ENCODE data around the gene CNTNAP2.
"Not testable (repeated sequence)": the region's sequence is repeated elsewhere in the genome, so short reads cannot be mapped to it uniquely, and the experiment has no call there.

Gene CNTNAP2

GRCh38 chr7:147106746-147107145, 990.1 kb downstream of the CNTNAP2 start:
- DNase-seq (ENCODE audit: low spot score) = no peak

DNA sequence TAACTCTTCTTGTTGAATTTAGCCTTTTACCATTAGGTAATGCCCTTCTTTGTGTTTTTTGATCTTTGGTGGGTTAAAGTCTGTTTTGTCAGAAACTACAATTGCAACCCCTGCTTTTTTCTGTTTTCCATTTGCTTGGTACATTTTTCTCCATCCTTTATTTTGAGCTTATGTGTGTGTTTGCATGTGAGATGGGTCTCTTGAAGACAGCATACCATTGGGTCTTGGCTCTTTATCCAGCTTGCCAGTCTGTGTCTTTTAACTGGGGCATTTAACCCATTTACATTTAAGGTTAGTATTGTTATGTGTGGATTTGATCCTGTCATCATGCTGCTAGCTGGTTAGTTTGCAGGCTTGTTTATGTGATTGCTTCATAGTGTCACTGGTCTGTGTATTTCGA, 997.9 kb downstream of the CNTNAP2 start:
- DNase-seq (ENCODE audit: low spot score) = not testable (repeated sequence)

- DNase-seq (ENCODE audit: low spot score) = no peak
Measured at GRCh38 chr7:147136352-147136751, 1019.8 kb downstream of the CNTNAP2 start.

- no peak for DNase-seq (ENCODE audit: low spot score)
Measured at GRCh38 chr7:147145194-147145593, 1028.6 kb downstream of the CNTNAP2 start.

DNA sequence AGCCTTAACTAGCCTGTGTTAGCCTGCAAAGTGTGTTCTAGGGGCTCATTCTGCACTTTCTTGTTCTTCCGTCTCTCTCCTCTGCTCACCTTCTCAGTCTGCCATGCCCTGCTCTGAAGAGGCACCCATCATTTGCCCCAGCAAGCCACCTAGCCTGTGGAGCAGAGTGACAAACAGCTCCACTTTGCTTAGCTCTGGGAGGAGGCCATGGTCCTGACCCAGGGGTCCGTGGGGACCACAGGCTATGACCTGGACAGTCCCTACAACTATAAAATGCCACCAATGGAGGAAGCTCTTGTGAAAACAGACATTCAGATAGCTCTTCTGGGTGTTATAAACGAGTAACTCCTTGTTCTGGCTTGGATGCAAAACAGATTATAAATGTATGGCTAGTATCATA, 1029.6 kb downstream of the CNTNAP2 start:
- DNase-seq (ENCODE audit: low spot score) = no peak

GRCh38 chr7:147151661-147152060, 1035.1 kb downstream of the CNTNAP2 start:
- no peak for DNase-seq (ENCODE audit: low spot score)

- no peak for DNase-seq (ENCODE audit: low spot score)
Measured at GRCh38 chr7:147153571-147153970, 1037.0 kb downstream of the CNTNAP2 start.

GRCh38 chr7:147161405-147161804, 1044.8 kb downstream of the CNTNAP2 start:
- no peak for DNase-seq (ENCODE audit: low spot score)

- peak; percentile 13 for DNase-seq (ENCODE audit: low spot score)
Measured at GRCh38 chr7:147170341-147171012, 1053.9 kb downstream of the CNTNAP2 start.

- peak; percentile 2 for DNase-seq (ENCODE audit: low spot score)
Measured at GRCh38 chr7:147171013-147171391, 1054.4 kb downstream of the CNTNAP2 start.

- DNase-seq (ENCODE audit: low spot score) = no peak
Measured at GRCh38 chr7:147173883-147174282, 1057.3 kb downstream of the CNTNAP2 start.

DNA sequence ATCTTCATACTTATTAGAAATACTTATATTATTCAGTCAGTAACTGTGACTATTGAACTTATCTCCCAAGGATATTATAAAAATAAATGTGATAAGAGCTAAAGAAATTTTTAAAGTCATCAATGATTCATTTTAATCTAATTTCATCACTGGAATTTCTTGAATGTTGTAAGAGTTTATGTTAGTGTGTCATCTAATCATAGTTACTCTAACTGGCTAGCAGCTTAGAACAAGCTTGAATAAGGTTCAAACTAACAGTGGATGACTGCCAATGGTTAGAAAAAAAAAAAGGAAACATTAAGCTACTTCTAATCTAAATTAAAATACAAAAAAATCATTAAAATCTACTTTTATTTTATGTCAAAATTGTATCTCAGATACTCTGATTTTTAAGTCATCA, 1066.3 kb downstream of the CNTNAP2 start:
- DNase-seq (ENCODE audit: low spot score) = peak; percentile 38

GRCh38 chr7:147183276-147183675, 1066.7 kb downstream of the CNTNAP2 start:
- no peak for DNase-seq (ENCODE audit: low spot score)

- DNase-seq (ENCODE audit: low spot score) = no peak
Measured at GRCh38 chr7:147188467-147188866, 1071.9 kb downstream of the CNTNAP2 start.

DNA sequence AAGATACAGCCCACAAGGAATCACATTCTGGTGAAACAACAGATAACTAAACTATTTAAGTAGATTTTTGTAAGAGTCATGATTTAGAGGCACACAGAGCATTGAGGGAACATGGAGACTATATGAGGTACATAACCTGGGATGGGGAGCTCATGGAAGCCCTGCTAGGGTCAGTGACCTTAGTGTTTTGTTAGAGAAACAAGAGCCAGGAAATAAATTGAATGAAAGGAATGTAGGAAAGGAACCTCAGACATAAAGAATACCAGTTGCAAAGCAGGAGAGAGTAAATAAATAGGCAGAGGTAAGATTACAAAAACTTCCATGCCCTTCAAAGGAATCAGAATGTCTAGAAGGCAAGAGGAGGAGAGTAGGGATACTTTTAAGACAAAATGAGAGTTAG, 1076.9 kb downstream of the CNTNAP2 start:
- no peak for DNase-seq (ENCODE audit: low spot score)

DNA sequence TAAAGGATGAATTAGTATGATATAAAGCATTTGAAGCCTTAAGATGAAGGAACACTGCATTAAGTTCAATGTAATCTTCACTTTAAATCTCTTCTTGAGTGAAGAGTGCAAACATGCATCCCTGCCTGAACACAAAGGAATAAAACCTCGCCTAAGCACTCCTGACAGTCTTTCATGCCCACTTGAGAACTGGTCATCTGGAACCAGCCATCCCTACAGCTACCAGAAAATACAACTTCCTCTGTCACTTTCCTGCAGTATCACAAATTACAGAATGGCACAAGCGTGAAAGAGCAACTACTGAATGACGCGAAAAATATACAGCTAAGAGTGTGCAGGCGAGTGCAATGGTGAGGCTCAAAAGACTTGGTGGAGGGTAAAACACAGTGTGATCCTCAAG, 1079.9 kb downstream of the CNTNAP2 start:
- no peak for DNase-seq (ENCODE audit: low spot score)

DNA sequence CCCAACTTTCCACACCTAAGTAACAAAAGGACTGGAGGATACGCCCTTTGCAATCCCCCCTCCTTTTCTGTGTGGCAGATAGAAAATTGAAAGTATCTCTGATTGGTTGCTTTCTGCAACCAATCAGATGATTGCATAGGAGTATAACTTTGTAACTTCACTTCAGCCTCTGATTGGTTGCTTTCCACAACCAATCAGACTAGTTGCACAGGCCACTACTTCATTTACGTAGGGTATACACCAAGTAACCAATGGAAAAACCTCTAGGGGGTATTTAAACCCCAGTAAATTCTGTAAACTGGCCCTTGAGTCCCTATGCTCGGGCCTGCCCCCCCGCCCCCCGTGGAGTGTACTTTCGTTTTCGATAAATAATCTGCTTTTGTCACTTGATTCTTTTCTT, 1080.4 kb downstream of the CNTNAP2 start:
- DNase-seq (ENCODE audit: low spot score) = no peak

- DNase-seq (ENCODE audit: low spot score) = no peak
Measured at GRCh38 chr7:147199868-147200267, 1083.3 kb downstream of the CNTNAP2 start.

DNA sequence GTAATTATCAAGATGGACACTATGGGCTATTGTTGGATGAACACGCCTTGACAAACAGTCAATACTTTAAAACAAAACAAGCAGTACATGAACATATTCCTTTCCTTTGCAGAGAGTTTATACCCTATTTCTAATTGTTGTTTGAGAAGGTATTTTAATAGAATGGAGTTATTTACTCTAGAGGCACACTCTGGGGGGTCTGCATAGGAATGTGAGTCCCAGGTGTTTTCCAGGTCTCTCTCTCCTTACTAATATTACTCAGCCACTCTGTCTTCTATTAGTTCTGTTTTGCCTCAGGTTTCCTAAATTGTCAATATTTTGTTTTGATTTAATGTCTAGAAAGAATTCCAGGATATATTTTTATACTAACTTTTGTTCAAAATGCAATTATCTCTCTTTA, 1091.4 kb downstream of the CNTNAP2 start:
- DNase-seq (ENCODE audit: low spot score) = no peak

DNA sequence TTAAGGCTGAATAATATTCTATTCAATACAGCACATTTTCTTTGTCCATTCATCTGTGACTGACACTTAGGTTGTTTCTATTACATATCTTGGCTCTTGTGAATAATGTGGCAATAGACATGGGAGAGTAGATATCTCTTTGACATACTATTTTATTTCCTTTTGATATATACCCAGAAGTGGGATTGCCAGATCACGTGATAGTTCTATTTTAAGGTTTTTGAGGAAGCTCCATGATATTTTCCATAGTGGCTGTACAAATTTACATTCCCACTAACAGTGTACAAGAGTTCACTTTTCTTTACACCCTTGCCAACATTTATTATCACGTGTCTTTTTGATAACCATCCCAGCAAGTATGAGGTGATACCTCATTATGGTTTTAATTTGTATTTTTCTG, 1114.7 kb downstream of the CNTNAP2 start:
- no peak for DNase-seq (ENCODE audit: low spot score)

DNA sequence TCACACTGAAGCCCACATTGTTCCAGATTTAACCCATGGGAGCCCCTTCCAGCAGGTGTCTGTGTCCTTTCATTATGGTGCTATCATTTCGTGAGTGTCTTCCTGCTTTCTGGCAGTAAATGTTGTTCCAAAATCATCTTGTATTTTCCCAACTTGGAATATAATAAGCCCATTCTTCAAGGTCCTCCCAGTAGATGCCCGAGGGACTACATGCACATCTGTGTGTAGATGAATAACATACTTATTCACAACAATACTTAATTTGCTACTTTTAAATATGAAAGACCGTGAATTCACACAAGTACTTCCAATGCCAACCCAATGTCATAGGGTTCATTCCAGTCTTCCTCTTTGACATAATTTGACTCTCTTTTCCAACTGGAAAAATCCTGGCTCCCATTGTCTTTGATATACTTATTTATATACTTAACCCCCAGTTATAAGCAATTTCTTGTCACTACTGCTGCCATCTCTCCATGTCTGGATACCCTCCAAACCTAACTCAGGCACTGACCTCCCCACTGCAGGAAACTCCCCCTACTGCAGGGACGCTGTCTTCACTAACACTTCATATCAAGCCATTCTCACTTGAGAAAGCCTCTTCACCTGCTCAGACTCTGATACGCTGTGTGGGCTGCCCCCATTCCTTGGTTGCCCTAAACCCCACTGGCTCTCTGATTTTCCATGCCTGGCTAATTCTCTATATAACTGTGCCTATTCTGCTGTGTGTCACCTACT, 1119.2 kb downstream of the CNTNAP2 start:
- DNase-seq (ENCODE audit: low spot score) = no peak

- DNase-seq (ENCODE audit: low spot score) = no peak
Measured at GRCh38 chr7:147240468-147240867, 1123.9 kb downstream of the CNTNAP2 start.

DNA sequence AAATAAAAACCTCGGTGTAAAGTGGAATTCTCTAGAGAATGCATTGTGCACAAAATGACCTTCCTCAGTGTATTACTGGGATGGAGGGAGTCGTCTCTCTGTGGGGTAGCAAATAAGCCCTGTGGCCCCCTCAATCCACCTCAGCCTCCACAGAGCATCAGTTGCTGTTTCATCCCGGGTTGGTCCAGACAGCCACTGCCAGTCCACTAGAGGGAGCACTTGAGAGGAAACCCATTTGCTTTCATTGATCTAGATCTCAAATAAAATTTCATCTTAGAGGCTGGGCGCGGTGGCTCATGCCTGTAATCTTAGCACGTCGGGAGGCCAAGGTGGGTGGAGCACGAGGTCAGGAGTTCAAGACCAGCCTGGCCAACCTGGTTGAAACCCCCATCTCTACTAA, 1128.7 kb downstream of the CNTNAP2 start:
- peak; percentile 53 for DNase-seq (ENCODE audit: low spot score)

- DNase-seq (ENCODE audit: low spot score) = no peak
Measured at GRCh38 chr7:147249956-147250355, 1133.4 kb downstream of the CNTNAP2 start.

Data from GM03348 (cell line).